Liver (tissue), 3 donors: Measurements from ENCODE around the gene PFDN4.
A peak's percentile ranks its signal among the peaks of the same experiment; 100 is the strongest.

Experiments used
- CTCF ChIP-seq: fragments of 150-350 bp; IDR thresholded peaks from 2 replicates; pipeline ENCODE4 v1.5.1; 2017; ENCODE audit warnings: improper control_type of control experiment, low read depth, low read length; ENCODE audit not compliant: missing input control
- FOXA1 ChIP-seq: IDR thresholded peaks from 2 replicates; pipeline ENCODE4 v1.6.1; 2016; ENCODE audit warnings: antibody characterized with exemption
- GABPA ChIP-seq, 2 donors: IDR thresholded peaks in 1 of 2; conservative IDR thresholded peaks in 1 of 2; 2 replicates each; pipeline ENCODE4 v1.6.1; 2016; ENCODE audit warnings: antibody characterized with exemption in 2 of 2, mild to moderate bottlenecking in 1 of 2, moderate library complexity in 1 of 2
- HNF4A ChIP-seq, 2 donors: conservative IDR thresholded peaks; 2 replicates each; pipeline ENCODE4 v1.6.1; 2016; ENCODE audit warnings: antibody characterized with exemption in 2 of 2, mild to moderate bottlenecking in 2 of 2
- JUND ChIP-seq, 2 donors: IDR thresholded peaks; 2 replicates each; pipeline ENCODE4 v1.6.1; 2016; ENCODE audit warnings: antibody characterized with exemption in 2 of 2
- NR2F2 ChIP-seq: IDR thresholded peaks from 2 replicates; pipeline ENCODE4 v1.6.1; 2016; ENCODE audit warnings: antibody characterized with exemption
- RAD21 ChIP-seq, 2 donors: IDR thresholded peaks; 2 replicates each; pipeline ENCODE4 v1.6.1; 2016; ENCODE audit warnings: antibody characterized with exemption in 2 of 2, mild to moderate bottlenecking in 2 of 2
- REST ChIP-seq: IDR thresholded peaks from 2 replicates; pipeline ENCODE4 v1.6.1; 2016; ENCODE audit warnings: antibody characterized with exemption, mild to moderate bottlenecking
- RXRA ChIP-seq, 2 donors: IDR thresholded peaks; 2 replicates each; pipeline ENCODE4 v1.6.1; 2017 to 2018; ENCODE audit warnings: antibody characterized with exemption in 2 of 2, mild to moderate bottlenecking in 1 of 2
- SP1 ChIP-seq: IDR thresholded peaks from 2 replicates; pipeline ENCODE4 v1.6.1; 2018; ENCODE audit warnings: antibody characterized with exemption, mild to moderate bottlenecking
- TAF1 ChIP-seq: conservative IDR thresholded peaks from 2 replicates; pipeline ENCODE4 v1.6.1; 2016; ENCODE audit warnings: antibody characterized with exemption, mild to moderate bottlenecking
- YY1 ChIP-seq: IDR thresholded peaks from 2 replicates; pipeline ENCODE4 v1.6.1; 2016; ENCODE audit warnings: antibody characterized with exemption, mild to moderate bottlenecking
- ZBTB33 ChIP-seq: IDR thresholded peaks from 2 replicates; pipeline ENCODE4 v1.6.1; 2016; ENCODE audit warnings: antibody characterized with exemption
- TF ChIP-seq, protein P1 (sequence below): IDR thresholded peaks from 2 replicates; pipeline ENCODE4 v1.6.1; 2016; ENCODE audit warnings: antibody characterized with exemption
- donor health status: healthy.
- donor health status: healthy.

GRCh38 chr20:54199721-54200176 is 8.1 kb upstream of the PFDN4 start:
- TF ChIP-seq, protein P1, sequence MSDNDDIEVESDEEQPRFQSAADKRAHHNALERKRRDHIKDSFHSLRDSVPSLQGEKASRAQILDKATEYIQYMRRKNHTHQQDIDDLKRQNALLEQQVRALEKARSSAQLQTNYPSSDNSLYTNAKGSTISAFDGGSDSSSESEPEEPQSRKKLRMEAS, result no peak
- TF ChIP-seq RXRA (IDR thresholded peaks at IDR 0.05) (no peak), CTCF (peak; percentile 96), NR2F2 (no peak), FOXA1 (no peak), RAD21 (IDR thresholded peaks at IDR 0.05) (peak; percentile 96 to 97), SP1 (no peak), JUND (IDR thresholded peaks at IDR 0.05) (no peak), REST (no peak), ZBTB33 (no peak), GABPA (IDR thresholded peaks at IDR 0.05 in 1 of 2, conservative IDR thresholded peaks at IDR 0.05 in 1 of 2) (no peak), HNF4A (conservative IDR thresholded peaks at IDR 0.05) (no peak), TAF1 (no peak), YY1 (no peak)
